Neural progenitor cell (in vitro differentiated cells): ENCODE measurements around the gene TNNC1.

ENCODE experiments used
- EZH2 ChIP-seq: fragments of 200-600 bp; sonication (generic); IDR thresholded peaks from 2 replicates; pipeline ENCODE4 v1.6.1; 2017; ENCODE audit warnings: antibody characterized with exemption, mild to moderate bottlenecking, moderate library complexity
- EZH2phosphoT487 ChIP-seq: fragments of 200-600 bp; sonication (generic); IDR thresholded peaks from 2 replicates; pipeline ENCODE4 v1.6.1; 2017; ENCODE audit warnings: antibody characterized with exemption
- TF ChIP-seq, protein P1 (sequence below): fragments of 200-600 bp; sonication (generic); IDR thresholded peaks from 2 replicates; pipeline ENCODE4 v1.5.1; 2017; ENCODE audit warnings: antibody characterized with exemption, mild to moderate bottlenecking

DNA sequence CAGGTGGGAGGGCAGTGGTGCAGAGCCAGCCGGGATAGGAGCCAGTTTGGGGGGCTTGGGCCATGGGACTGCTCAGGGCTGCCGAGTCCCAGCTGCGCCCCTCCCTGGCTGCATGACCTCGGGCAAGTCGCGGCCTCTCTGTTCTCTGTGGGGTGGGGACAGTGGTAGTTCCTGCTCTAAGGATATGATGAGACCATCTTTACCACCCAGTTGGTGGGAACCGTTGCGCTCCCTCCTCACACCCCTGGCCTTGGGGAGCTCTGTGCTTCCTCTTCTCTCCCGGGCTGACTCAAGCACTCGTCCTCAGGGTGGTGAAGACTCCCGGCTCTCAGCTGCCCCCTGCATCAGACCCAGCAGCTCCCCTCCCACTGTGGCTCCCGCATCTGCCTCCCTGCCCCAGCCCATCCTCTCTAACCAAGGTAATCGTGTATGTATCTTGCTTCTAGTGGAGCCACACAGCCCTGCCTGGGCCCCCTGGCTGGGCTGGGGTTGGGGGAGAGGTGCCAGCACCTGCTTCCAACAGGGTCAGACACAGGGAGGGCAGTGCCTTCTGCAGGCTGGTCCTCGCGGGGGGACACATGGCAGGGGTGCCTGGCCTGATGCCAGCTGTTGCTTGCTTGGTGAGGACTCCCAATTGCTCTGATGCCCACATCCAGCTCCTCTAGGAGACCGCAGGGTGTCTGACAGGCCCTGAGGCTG lies 26.2 kb upstream of the TNNC1 start:
- TF ChIP-seq, protein P1, sequence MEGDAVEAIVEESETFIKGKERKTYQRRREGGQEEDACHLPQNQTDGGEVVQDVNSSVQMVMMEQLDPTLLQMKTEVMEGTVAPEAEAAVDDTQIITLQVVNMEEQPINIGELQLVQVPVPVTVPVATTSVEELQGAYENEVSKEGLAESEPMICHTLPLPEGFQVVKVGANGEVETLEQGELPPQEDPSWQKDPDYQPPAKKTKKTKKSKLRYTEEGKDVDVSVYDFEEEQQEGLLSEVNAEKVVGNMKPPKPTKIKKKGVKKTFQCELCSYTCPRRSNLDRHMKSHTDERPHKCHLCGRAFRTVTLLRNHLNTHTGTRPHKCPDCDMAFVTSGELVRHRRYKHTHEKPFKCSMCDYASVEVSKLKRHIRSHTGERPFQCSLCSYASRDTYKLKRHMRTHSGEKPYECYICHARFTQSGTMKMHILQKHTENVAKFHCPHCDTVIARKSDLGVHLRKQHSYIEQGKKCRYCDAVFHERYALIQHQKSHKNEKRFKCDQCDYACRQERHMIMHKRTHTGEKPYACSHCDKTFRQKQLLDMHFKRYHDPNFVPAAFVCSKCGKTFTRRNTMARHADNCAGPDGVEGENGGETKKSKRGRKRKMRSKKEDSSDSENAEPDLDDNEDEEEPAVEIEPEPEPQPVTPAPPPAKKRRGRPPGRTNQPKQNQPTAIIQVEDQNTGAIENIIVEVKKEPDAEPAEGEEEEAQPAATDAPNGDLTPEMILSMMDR: no peak
- TF ChIP-seq EZH2 (no peak), EZH2phosphoT487 (no peak)
